Measurements from ENCODE around the gene TPT1.

GRCh38 chr13:45374917-45375316 lies 33.9 kb upstream of the TPT1 start:
- TF ChIP-seq POLR2A (IDR thresholded peaks at IDR 0.05) (no peak), CTCF (IDR thresholded peaks at IDR 0.05) (no peak)
